GM12878 (cell line): ENCODE data around the gene ZNF134. TPM values are rescaled to one million over a fixed set of nuclear protein-coding genes. Genes with fewer than 3 reads are reported as not detected.

Experiments used
- ATAC-seq: fragments of 200-7000 bp; cut with Tn5 transposase; 3 replicates; pipeline ENCODE4 v1.9.1; 2020; ENCODE audit warnings: mild to moderate bottlenecking, moderate library complexity
- BruUV-seq: library from RNA; stranded (reverse); fragments of 400-500 nt; replicated peaks from 2 replicates; lab custom pipeline; 2021; lab: Mats Ljungman, UMichigan
- CTCF ChIA-PET: fragments of 300-600 bp; sonication (Branson Sonifier 250); formaldehyde crosslinking; extraction: SDS; loops from one replicate; lab custom pipeline; 2021; ENCODE audit warnings: inconsistent platforms; lab: Yijun Ruan, JAX
- POLR2A ChIA-PET: fragments of 350-600 bp; formaldehyde crosslinking; extraction: SDS; loops from one replicate; lab custom pipeline; 2021; ENCODE audit warnings: inconsistent platforms; lab: Charles Lee
- RAD21 ChIA-PET: fragments of 300-600 bp; sonication (Branson Sonifier 250); formaldehyde crosslinking; loops from one replicate; lab custom pipeline; 2023; ENCODE audit warnings: antibody characterized with exemption; ENCODE audit not compliant: unreplicated experiment; lab: Charles Lee
- SMC1A ChIA-PET: fragments of 300-600 bp; sonication (Branson Sonifier 250); formaldehyde crosslinking; loops from one replicate; lab custom pipeline; 2023; ENCODE audit not compliant: unreplicated experiment, uncharacterized antibody; lab: Charles Lee
- DNase-seq: peaks from one replicate; pipeline ENCODE4 v3.0.0-alpha.2; 2011; ENCODE audit warnings: low read depth, low spot score
- FAIRE-seq: peaks from 3 replicates; lab custom pipeline; 2011; peaks lifted over from hg19 to GRCh38; lab: Jason Lieb, UNC
- H2AFZ ChIP-seq: 2 replicates; pipeline ENCODE4 v1.6.0; 2011; ENCODE audit warnings: low read depth, low read length, control low read depth; ENCODE audit not compliant: control insufficient read depth
- H3K27ac ChIP-seq: 2 replicates; pipeline ENCODE4 v1.5.1; 2011; ENCODE audit warnings: control low read depth; ENCODE audit not compliant: control insufficient read depth, insufficient read depth
- H3K27me3 ChIP-seq, 2 experiments: replicated peaks in 1 of 2; 2 replicates each; pipeline versions ENCODE4 v1.6.0 to v1.6.1; 2011; ENCODE audit warnings: low read length in 1 of 2; ENCODE audit not compliant: control insufficient read depth in 2 of 2, insufficient read depth in 2 of 2
- H3K36me3 ChIP-seq, 2 experiments: 2 replicates each; pipeline ENCODE4 v1.5.1; 2011; ENCODE audit warnings: low read length in 1 of 2; ENCODE audit not compliant: control insufficient read depth in 2 of 2, insufficient read depth in 2 of 2
- H3K4me1 ChIP-seq: 2 replicates; pipeline ENCODE4 v1.6.1; 2011; ENCODE audit warnings: mild to moderate bottlenecking, low read length, moderate library complexity, mixed read lengths; ENCODE audit not compliant: control insufficient read depth, insufficient read depth
- H3K4me2 ChIP-seq: 2 replicates; pipeline ENCODE4 v1.6.0; 2011; ENCODE audit warnings: control low read depth; ENCODE audit not compliant: control insufficient read depth, insufficient read depth
- H3K4me3 ChIP-seq: fragments of 200-600 bp; sonication (generic); 2 replicates; pipeline ENCODE4 v1.5.1; 2016
- H3K79me2 ChIP-seq: 2 replicates; pipeline ENCODE4 v1.6.0; 2011; ENCODE audit warnings: low read length; ENCODE audit not compliant: control insufficient read depth, insufficient read depth
- H3K9ac ChIP-seq: 2 replicates; pipeline ENCODE4 v1.8.0; 2011; ENCODE audit warnings: low read length, control low read depth, mixed read lengths; ENCODE audit not compliant: control insufficient read depth, insufficient read depth
- H3K9me3 ChIP-seq: replicated peaks from 3 replicates; pipeline ENCODE4 v1.5.1; 2011; ENCODE audit warnings: mild to moderate bottlenecking, low read length; ENCODE audit not compliant: control insufficient read depth, insufficient read depth
- H4K20me1 ChIP-seq: 2 replicates; pipeline ENCODE4 v1.6.0; 2011; ENCODE audit not compliant: control insufficient read depth, insufficient read depth
- BRCA1 ChIP-seq: IDR thresholded peaks from 2 replicates; pipeline ENCODE4 v1.6.1; 2011; ENCODE audit warnings: low read depth, low read length, improper control_type of control experiment
- CHD2 ChIP-seq: IDR thresholded peaks from 2 replicates; pipeline ENCODE4 v1.6.1; 2011; ENCODE audit warnings: low read depth, low read length, improper control_type of control experiment, borderline replicate concordance
- ZBTB11 ChIP-seq: fragments of 450-650 bp; formaldehyde crosslinking; IDR thresholded peaks from 2 replicates; pipeline ENCODE4 v1.5.0; 2022; ENCODE audit warnings: mild to moderate bottlenecking, missing genetic modification characterization
- WGBS: methylation state at CpG from one replicate; pipeline ENCODE4 v1.1.6; 2016; ENCODE audit warnings: low lambda C conversion rate; ENCODE audit not compliant: insufficient replicate concordance, insufficient coverage; ENCODE audit errors: missing lambda C conversion rate; 5-methylcytosine and 5-hydroxymethylcytosine counted together
- in situ Hi-C: fragments of 300-500 bp; cut with MboI; formaldehyde crosslinking; loops from 9 replicates; pipeline ENCODE4 v1.14.3; 2018; ENCODE audit warnings: mixed read lengths
- intact Hi-C: fragments of 100-400 bp; cut with micrococcal nuclease; formaldehyde crosslinking; loops from one replicate; pipeline ENCODE4 v1.14.2; 2022; ENCODE audit not compliant: unreplicated experiment
- polyA plus RNA-seq, 11 experiments: library from polyadenylated mRNA; depleted of rRNA in 4 of 11; unstranded in 6 of 11; stranded (reverse) in 5 of 11; fragments of >200 nt; fragmentation: Nextera tagmentation in 4 of 11; fragmentation: Illumina TruSeq in 1 of 11; extraction: Ambion mirVana in 4 of 11; extraction: Trizol in 1 of 11; gene quantifications; 1 replicate in 1 of 11; 2 replicates in 10 of 11; pipeline versions ENCODE4 v1.2.1 to v1.2.3, GENCODE V29; 2011 to 2016; ENCODE audit warnings: inconsistent platforms in 2 of 11, missing spikeins in 2 of 11, low read depth in 1 of 11
- total RNA-seq, 4 experiments: library from RNA; depleted of rRNA in 3 of 4; stranded (reverse); fragments of >200 nt in 3 of 4; fragmentation: Illumina TruSeq in 1 of 4; extraction: Trizol in 1 of 4; gene quantifications; 2 replicates each; pipeline versions ENCODE4 v1.2.1 to v1.2.3, GENCODE V29; 2013 to 2021

The ZNF134 gene
- total and polyA plus RNA-seq, 10 of the 15 experiments (the other 5 are each of a cell fraction or from before 2014, with no cell fraction given): 1.6 to 17.6 (median 9.7) TPM

- no peak for TF ChIP-seq BRCA1
- TF ChIP-seq ZBTB11: no peak
These were observed 37.6 kb downstream of the ZNF134 start (continued) for GRCh38 chr19:57651654-57651996.

- POLR2A ChIA-PET: interaction anchor here (0.5 kb wide), 1 partner anchor 573 kb away, joined by 4 read pairs; no protein-coding TSS in a partner anchor
- no peak for TF ChIP-seq CHD2
- Histone ChIP-seq H3K4me3 (no peak overlapping the region), H3K4me1 (no peaks in the 10 kb centered on the region), H3K9ac (no peak overlapping the region), H3K79me2 (no peaks in the 10 kb centered on the region), H3K9me3 (peaks cover 2% of the 10 kb centered on the region; the same call in 1 of the 3 replicates), H3K4me2 (no peak overlapping the region), H2AFZ (no peak overlapping the region), H4K20me1 (no peaks in the 10 kb centered on the region), H3K36me3 (no peaks in the 10 kb centered on the region), H3K27me3 (no peaks in the 10 kb centered on the region), H3K27ac (no peak overlapping the region)
- CTCF ChIA-PET: no interaction called here
- no TSS peak for BruUV-seq
- ATAC-seq (no peak), FAIRE-seq (no peak), DNase-seq (no peak)
- intact Hi-C loops (no loop called here), in situ Hi-C loops (no loop called here)
- RAD21 ChIA-PET: no interaction called here
- SMC1A ChIA-PET: no interaction called here
- WGBS: 0% methylated on average over 2 of the region's 2 CpGs
These were observed 39.6 kb downstream of the ZNF134 start for GRCh38 chr19:57653689-57654088.
